CD4-positive, alpha-beta T cell (primary cell): ENCODE results near the gene ATP5F1B. TPM values are rescaled to one million over a fixed set of nuclear protein-coding genes. Genes with fewer than 3 reads are reported as not detected.

ENCODE experiments used
- ATAC-seq: fragments of 200-7000 bp; cut with Tn5 transposase; one replicate; pipeline ENCODE4 v1.10.0; 2022; ENCODE audit warnings: mild to moderate bottlenecking; ENCODE audit not compliant: poor library complexity
- CTCF ChIA-PET: fragments of 350-600 bp; sonication (Branson Sonifier 250); formaldehyde crosslinking; loops from one replicate; lab custom pipeline; 2021; ENCODE audit warnings: antibody characterized with exemption, inconsistent platforms; lab: Charles Lee
- POLR2A ChIA-PET: fragments of 350-600 bp; sonication (Branson Sonifier 250); formaldehyde crosslinking; loops from one replicate; lab custom pipeline; 2021; ENCODE audit warnings: antibody characterized with exemption, inconsistent platforms; lab: Charles Lee
- DNase-seq, 14 experiments: peaks; one replicate each; pipeline ENCODE4 v3.0.0-alpha.2; 2013 to 2020; ENCODE audit warnings: mixed read lengths in 2 of 14
- H3K27ac ChIP-seq, 2 donors: one replicate each; pipeline versions ENCODE4 v1.5.1 to v1.7.0; 2013; ENCODE audit warnings: low read length in 2 of 2, low read depth in 1 of 2, mild to moderate bottlenecking in 1 of 2
- H3K27me3 ChIP-seq, 2 experiments: 1 replicate in 1 of 2; 2 replicates in 1 of 2; pipeline versions ENCODE4 v1.6.1 to v1.7.0; 2013; ENCODE audit warnings: low read length in 2 of 2, control low read depth in 1 of 2, mild to moderate bottlenecking in 1 of 2, moderate library complexity in 1 of 2; ENCODE audit not compliant: insufficient read depth in 2 of 2, control insufficient read depth in 1 of 2
- H3K36me3 ChIP-seq: one replicate; pipeline ENCODE4 v1.6.1; 2013; ENCODE audit warnings: low read length, control low read depth; ENCODE audit not compliant: insufficient read depth
- H3K4me1 ChIP-seq: one replicate; pipeline ENCODE4 v1.6.1; 2013; ENCODE audit warnings: low read length, control low read depth; ENCODE audit not compliant: insufficient read depth
- H3K4me3 ChIP-seq: one replicate; pipeline ENCODE4 v1.5.1; 2013; ENCODE audit warnings: mild to moderate bottlenecking, low read length, moderate library complexity
- H3K9me3 ChIP-seq, 2 experiments: 1 replicate in 1 of 2; 2 replicates in 1 of 2; pipeline versions ENCODE4 v1.6.1 to v1.7.0; 2013; ENCODE audit warnings: low read length in 2 of 2, mild to moderate bottlenecking in 2 of 2, control low read depth in 1 of 2, moderate library complexity in 1 of 2; ENCODE audit not compliant: control insufficient read depth in 1 of 2, insufficient read depth in 1 of 2
- H3K27ac Mint-ChIP-seq: one replicate; pipeline ENCODE4 v1.8.0; 2020; ENCODE audit warnings: mixed read lengths
- H3K27me3 Mint-ChIP-seq: one replicate; pipeline ENCODE4 v1.8.0; 2021; ENCODE audit warnings: mixed read lengths
- H3K36me3 Mint-ChIP-seq: one replicate; pipeline ENCODE4 v1.8.0; 2021; ENCODE audit warnings: low read depth, mixed read lengths
- H3K4me1 Mint-ChIP-seq: one replicate; pipeline ENCODE4 v1.8.0; 2021; ENCODE audit warnings: low read depth, mixed read lengths
- H3K4me3 Mint-ChIP-seq: one replicate; pipeline ENCODE4 v1.8.0; 2020; ENCODE audit warnings: mild to moderate bottlenecking, mixed read lengths
- H3K9me3 Mint-ChIP-seq: one replicate; pipeline ENCODE4 v1.8.0; 2020; ENCODE audit warnings: mixed read lengths
- CTCF ChIP-seq: fragments of 200-600 bp; IDR thresholded peaks from one replicate; pipeline ENCODE4 v1.8.0; 2022; ENCODE audit warnings: antibody characterized with exemption, mild to moderate bottlenecking
- intact Hi-C, 2 experiments: fragments of 100-400 bp; cut with DNase I in 1 of 2; cut with micrococcal nuclease in 1 of 2; formaldehyde crosslinking; loops; one replicate each; pipeline versions ENCODE4 v1.15.1 to v1.9.0; 2023 to 2025; cut with DNase I, micrococcal nuclease
- total RNA-seq, 174 experiments: library from RNA in 2 of 174; stranded (reverse) in 2 of 174; gene quantifications; one replicate each; pipeline ENCODE4 v1.2.3 and lab custom pipeline; 2021 to 2026

ATP5F1B gene
- total RNA-seq, 2 experiments from 2014 or later = 305 to 318 TPM

- Histone ChIP-seq H3K4me3 (peak overlapping the region; percentile 76), H3K9me3 (no peaks in the 10 kb centered on the region), H3K4me1 (peaks cover 59% of the 10 kb centered on the region), H3K27me3 (no peaks in the 10 kb centered on the region), H3K27ac (peak overlapping the region; percentile 56 to 84), H3K36me3 (peaks cover 36% of the 10 kb centered on the region)
- ATAC-seq (peak; percentile 67), DNase-seq (peak; percentile 63 to 92 (median 78))
- peak overlapping the region; percentile 98 for H3K27ac Mint-ChIP-seq
- ChIA-PET CTCF (interaction anchor here (0.8 to 3.7 kb wide), 26 partner anchors 9 to 662 kb away, joined by 3 to 30 read pairs (median 6); partner anchors contain the start of genes ATP5F1B, NACA, PTGES3 and RAB5B), POLR2A (interaction anchor here (0.7 to 9.4 kb wide), 28 partner anchors 10 to 708 kb away, joined by 3 to 139 read pairs (median 6); partner anchors contain the start of genes ATP5F1B, CNPY2, CS and ESYT1)
- no peaks in the 10 kb centered on the region for H3K27me3 Mint-ChIP-seq
- peak overlapping the region; percentile 94 for H3K4me3 Mint-ChIP-seq
- peaks cover 56% of the 10 kb centered on the region for H3K36me3 Mint-ChIP-seq
- no peak for TF ChIP-seq CTCF
- H3K9me3 Mint-ChIP-seq = no peaks in the 10 kb centered on the region
- H3K4me1 Mint-ChIP-seq = peaks cover 74% of the 10 kb centered on the region
- intact Hi-C loops = loop anchor here (1.0 to 10.0 kb wide), 8 partner anchors 10 to 821 kb away; partner anchors contain the start of genes APOF (in 1 of the 2), DGKA (in 1 of the 2), NAB2 (in 1 of the 2) and ORMDL2 (in 1 of the 2)
These were observed 9.7 kb downstream of the ATP5F1B start for GRCh38 chr12:56635806-56636674.

- peak; percentile 35 to 81 (median 56) for DNase-seq
- H3K27me3 ChIP-seq = no peaks in the 10 kb centered on the region
- H3K4me3 ChIP-seq = peak overlapping the region; percentile 76
- no peak for TF ChIP-seq CTCF
- peak overlapping the region; percentile 56 to 84 for H3K27ac ChIP-seq
- peak overlapping the region; percentile 98 for H3K27ac Mint-ChIP-seq
- peaks cover 83% of the 10 kb centered on the region for H3K4me1 Mint-ChIP-seq
- ChIA-PET CTCF (interaction anchor here (1.2 to 3.7 kb wide), 10 partner anchors 11 to 121 kb away, joined by 3 to 30 read pairs (median 12); partner anchors contain the start of genes ATP5F1B and PTGES3), POLR2A (interaction anchor here (0.6 to 9.4 kb wide), 15 partner anchors 10 to 707 kb away, joined by 3 to 139 read pairs (median 7); partner anchors contain the start of genes ATP5F1B, CNPY2, GLS2 and NACA)
- H3K4me3 Mint-ChIP-seq = peak overlapping the region; percentile 94
- no peaks in the 10 kb centered on the region for H3K9me3 Mint-ChIP-seq
- H3K27me3 Mint-ChIP-seq = no peaks in the 10 kb centered on the region
- H3K36me3 ChIP-seq = peaks cover 27% of the 10 kb centered on the region
- H3K4me1 ChIP-seq = peaks cover 68% of the 10 kb centered on the region
- peak; percentile 12 for ATAC-seq
- no peaks in the 10 kb centered on the region for H3K9me3 ChIP-seq
- intact Hi-C loops = loop anchor here in 1 of 2 experiments (5.0 to 10.0 kb wide), 3 partner anchors 273 to 820 kb away; partner anchors contain the start of genes APOF, NAB2, ORMDL2 and SARNP
- H3K36me3 Mint-ChIP-seq = peaks cover 53% of the 10 kb centered on the region
These were observed 10.7 kb downstream of the ATP5F1B start for GRCh38 chr12:56634837-56635791.
